ENCODE results near the gene POP7.
"Not testable (repeated sequence)": the region's sequence is repeated elsewhere in the genome, so short reads cannot be mapped to it uniquely, and the experiment has no call there.

POP7 gene

GRCh38 chr7:100720671-100721504, 15.0 kb downstream of the POP7 start:
- no peak for TF ChIP-seq POLR2A (IDR thresholded peaks at IDR 0.05; ENCODE audit: low read depth, low read length)
- DNase-seq (ENCODE audit: insufficient read length, low spot score), result no peak
- no peak for FAIRE-seq

- DNase-seq (ENCODE audit: insufficient read length, low spot score) (no peak), FAIRE-seq (no peak)
- TF ChIP-seq POLR2A (IDR thresholded peaks at IDR 0.05; ENCODE audit: low read depth, low read length), result no peak
These were observed 15.5 kb downstream of the POP7 start for GRCh38 chr7:100721505-100721812.

GRCh38 chr7:100722480-100723212, 16.7 kb downstream of the POP7 start:
- no peak for TF ChIP-seq POLR2A (IDR thresholded peaks at IDR 0.05; ENCODE audit: low read depth, low read length)
- no peak for FAIRE-seq
- DNase-seq (ENCODE audit: insufficient read length, low spot score), result no peak

GRCh38 chr7:100723732-100724275, 17.9 kb downstream of the POP7 start:
- FAIRE-seq (no peak), DNase-seq (ENCODE audit: insufficient read length, low spot score) (no peak)
- TF ChIP-seq POLR2A (IDR thresholded peaks at IDR 0.05; ENCODE audit: low read depth, low read length), result no peak

GRCh38 chr7:100724364-100724763, 18.4 kb downstream of the POP7 start:
- FAIRE-seq; DNase-seq (ENCODE audit: insufficient read length, low spot score): not testable (repeated sequence)

- DNase-seq (ENCODE audit: insufficient read length, low spot score), result no peak
- no peak for TF ChIP-seq POLR2A (IDR thresholded peaks at IDR 0.05; ENCODE audit: low read depth, low read length)
- no peak for FAIRE-seq
These were observed 21.3 kb downstream of the POP7 start for GRCh38 chr7:100726996-100727761.

GRCh38 chr7:100728196-100728595, 22.3 kb downstream of the POP7 start:
- FAIRE-seq, result no peak
- TF ChIP-seq POLR2A (IDR thresholded peaks at IDR 0.05; ENCODE audit: low read depth, low read length), result no peak
- DNase-seq (ENCODE audit: insufficient read length, low spot score), result no peak

- FAIRE-seq, result no peak
- TF ChIP-seq POLR2A (IDR thresholded peaks at IDR 0.05; ENCODE audit: low read depth, low read length), result no peak
- no peak for DNase-seq (ENCODE audit: insufficient read length, low spot score)
These were observed 24.3 kb downstream of the POP7 start for GRCh38 chr7:100730136-100730800.

- no peak for FAIRE-seq
- TF ChIP-seq POLR2A (IDR thresholded peaks at IDR 0.05; ENCODE audit: low read depth, low read length), result no peak
These were observed 26.2 kb downstream of the POP7 start for GRCh38 chr7:100731937-100732636.

GRCh38 chr7:100735730-100736129, 29.8 kb downstream of the POP7 start:
- DNase-seq (ENCODE audit: insufficient read length, low spot score) (no peak), FAIRE-seq (no peak)
- no peak for TF ChIP-seq POLR2A (IDR thresholded peaks at IDR 0.05; ENCODE audit: low read depth, low read length)

More at GRCh38 chr7:100731937-100732636, 26.2 kb downstream of the POP7 start:
- DNase-seq (ENCODE audit: insufficient read length, low spot score), result no peak

- TF ChIP-seq POLR2A (IDR thresholded peaks at IDR 0.05; ENCODE audit: low read depth, low read length), result no peak
- FAIRE-seq, result no peak
- DNase-seq (ENCODE audit: insufficient read length, low spot score), result no peak
These were observed 30.8 kb downstream of the POP7 start for GRCh38 chr7:100736671-100737070.

GRCh38 chr7:100739934-100740333, 34.0 kb downstream of the POP7 start:
- no peak for TF ChIP-seq POLR2A (IDR thresholded peaks at IDR 0.05; ENCODE audit: low read depth, low read length)
- no peak for DNase-seq (ENCODE audit: insufficient read length, low spot score)
- no peak for FAIRE-seq

- TF ChIP-seq POLR2A (IDR thresholded peaks at IDR 0.05; ENCODE audit: low read depth, low read length), result no peak
- FAIRE-seq (no peak), DNase-seq (ENCODE audit: insufficient read length, low spot score) (no peak)
These were observed 38.7 kb downstream of the POP7 start for GRCh38 chr7:100744605-100745004.

All from H54 (cell line).